Uterus (tissue), 2 donors: ENCODE results near the gene RRP1B.

Source experiments
- CTCF ChIP-seq, 4 experiments: fragments of 200-600 bp in 2 of 4; fragments of 450-650 bp in 2 of 4; sonication (generic) in 2 of 4; IDR thresholded peaks; one replicate each; pipeline ENCODE4 v1.5.1; 2016 to 2019; ENCODE audit warnings: antibody characterized with exemption in 4 of 4, mild to moderate bottlenecking in 2 of 4, moderate library complexity in 1 of 4
- POLR2A ChIP-seq, 2 donors: fragments of 450-650 bp; IDR thresholded peaks; one replicate each; pipeline ENCODE4 v1.6.1; 2016; ENCODE audit warnings: antibody characterized with exemption in 2 of 2, mild to moderate bottlenecking in 1 of 2, moderate library complexity in 1 of 2

- no peak for TF ChIP-seq CTCF (IDR thresholded peaks at IDR 0.05)
- no peak for TF ChIP-seq POLR2A (IDR thresholded peaks at IDR 0.05)
Observed at GRCh38 chr21:43721939-43722338, 62.6 kb downstream of the RRP1B start.
